HG02571 (cell line): ENCODE measurements around the gene PRKCA.
"Not testable (repeated sequence)": the region's sequence is repeated elsewhere in the genome, so short reads cannot be mapped to it uniquely, and the experiment has no call there.

ENCODE experiments used
- ATAC-seq: cut with Tn5 transposase; IDR thresholded peaks from one replicate; pipeline ENCODE4 v1.9.1; 2021; ENCODE audit warnings: mild to moderate bottlenecking, moderate library complexity; ENCODE audit not compliant: unreplicated experiment

PRKCA gene

DNA sequence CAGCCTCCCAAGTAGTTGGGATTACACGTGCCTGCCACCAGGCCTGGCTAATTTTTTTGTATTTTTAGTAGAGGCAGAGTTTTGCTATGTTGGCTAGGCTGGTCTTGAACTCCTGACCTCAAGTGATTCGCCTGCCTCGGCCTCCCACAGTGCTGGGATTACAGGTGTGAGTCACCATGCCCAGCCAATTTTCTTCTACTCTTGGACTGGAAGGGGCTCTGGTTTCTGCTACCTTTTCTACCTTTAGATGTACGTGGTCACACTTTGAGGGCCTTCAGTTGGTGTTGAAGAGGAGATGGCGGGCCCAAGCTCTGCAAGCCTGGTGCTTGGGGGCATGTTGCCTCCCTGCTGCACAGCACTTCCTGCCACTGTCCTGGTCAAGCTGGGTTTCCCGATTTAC is 173.6 kb downstream of the PRKCA start:
- ATAC-seq: no peak

DNA sequence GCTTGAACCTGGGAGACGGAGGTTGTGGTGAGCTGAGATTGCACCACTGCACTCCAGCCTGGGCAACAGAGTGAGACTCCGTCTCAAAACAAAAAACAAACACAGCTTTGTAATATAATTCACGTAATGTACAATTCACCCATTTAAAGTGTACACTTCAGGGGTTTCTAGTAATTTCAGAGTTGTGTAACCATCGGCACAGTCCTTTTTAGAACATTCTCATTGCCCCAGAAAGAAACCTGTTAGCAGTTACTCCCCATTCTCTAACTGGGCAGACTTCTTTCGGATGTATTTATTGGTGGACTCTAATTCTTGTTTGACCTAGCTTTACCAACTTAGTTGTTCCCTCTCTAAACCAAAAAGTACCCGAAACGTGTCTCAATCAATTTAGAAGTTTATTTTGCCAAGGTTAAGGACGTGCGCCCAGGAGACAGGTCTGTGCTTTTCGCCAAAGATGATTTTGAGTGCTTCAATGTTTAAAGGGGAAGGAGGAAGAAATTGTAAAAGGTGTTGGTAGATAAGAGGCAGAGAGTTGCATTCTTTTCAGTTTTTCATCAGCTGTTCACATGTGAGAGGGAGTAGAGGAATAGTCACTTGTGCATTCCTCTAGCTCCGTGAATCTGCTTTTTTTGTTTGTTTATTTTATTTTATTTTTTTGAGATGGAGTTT is 175.3 kb downstream of the PRKCA start:
- ATAC-seq: no peak

DNA sequence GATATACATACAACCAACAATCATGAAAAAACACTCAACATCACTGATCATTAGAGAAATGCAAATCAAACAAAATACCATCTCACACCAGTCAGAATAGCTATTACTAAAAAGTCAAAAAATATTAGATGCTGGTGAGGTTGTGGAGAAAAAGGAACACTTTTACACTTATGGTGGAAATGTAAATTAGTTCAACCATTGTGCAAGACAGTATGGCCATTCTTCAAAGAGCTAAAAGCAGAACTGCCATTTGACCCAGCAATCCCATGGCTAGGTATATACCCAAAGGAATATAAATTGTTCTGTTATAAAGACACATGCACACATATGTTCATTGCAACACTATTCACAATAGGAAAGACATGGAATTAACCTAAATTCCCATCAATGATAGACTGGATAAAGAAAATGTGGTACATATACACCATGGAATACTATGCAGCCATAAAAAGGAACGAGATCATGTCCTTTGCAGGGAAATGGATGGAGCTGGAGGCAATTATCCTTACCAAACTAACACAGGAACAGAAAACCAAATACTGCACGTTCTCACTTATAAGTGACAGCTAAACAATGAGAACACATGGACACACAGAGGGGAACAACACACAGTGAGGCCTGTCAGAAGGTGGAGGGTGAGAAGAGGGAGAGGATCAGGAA is 176.9 kb downstream of the PRKCA start:
- ATAC-seq: not testable (repeated sequence)

DNA sequence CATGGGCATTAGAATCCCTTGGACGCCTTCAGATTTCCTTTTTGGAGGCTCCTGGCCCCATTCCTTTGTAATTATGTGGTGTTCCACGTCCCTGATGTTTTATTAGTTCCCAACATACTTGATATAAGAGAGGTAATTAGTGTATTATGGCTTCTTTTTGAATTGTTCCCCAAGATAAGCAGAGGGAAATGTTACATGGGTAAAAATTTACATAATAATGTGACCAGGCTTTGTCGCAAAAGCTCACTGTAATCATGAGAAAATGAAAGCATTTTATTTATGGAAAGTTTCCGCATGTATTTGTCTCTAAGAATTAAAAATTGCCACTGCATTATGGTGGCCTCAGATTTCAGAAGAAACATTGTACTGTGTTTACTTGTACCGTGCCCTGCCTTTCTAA is 177.8 kb downstream of the PRKCA start:
- ATAC-seq: no peak

DNA sequence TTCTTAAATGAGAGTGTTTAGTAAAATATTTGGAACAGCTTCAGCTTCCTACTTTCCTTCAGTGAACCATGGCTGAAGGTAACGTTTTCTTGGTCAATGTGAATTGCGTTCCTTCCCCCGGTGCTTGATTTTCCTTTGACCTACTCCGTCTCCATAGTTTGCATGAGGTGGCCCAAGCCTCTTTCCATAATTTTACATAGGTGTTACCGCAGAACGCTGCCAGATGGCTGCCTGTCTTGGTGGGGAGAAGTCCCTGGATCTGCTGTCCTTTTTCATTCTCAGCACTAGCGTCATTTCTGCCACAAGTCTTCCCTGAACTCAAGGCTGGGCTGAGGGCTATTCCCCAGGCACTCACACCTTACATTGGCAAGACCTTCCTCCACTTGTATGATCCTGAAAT is 178.4 kb downstream of the PRKCA start:
- ATAC-seq: no peak

DNA sequence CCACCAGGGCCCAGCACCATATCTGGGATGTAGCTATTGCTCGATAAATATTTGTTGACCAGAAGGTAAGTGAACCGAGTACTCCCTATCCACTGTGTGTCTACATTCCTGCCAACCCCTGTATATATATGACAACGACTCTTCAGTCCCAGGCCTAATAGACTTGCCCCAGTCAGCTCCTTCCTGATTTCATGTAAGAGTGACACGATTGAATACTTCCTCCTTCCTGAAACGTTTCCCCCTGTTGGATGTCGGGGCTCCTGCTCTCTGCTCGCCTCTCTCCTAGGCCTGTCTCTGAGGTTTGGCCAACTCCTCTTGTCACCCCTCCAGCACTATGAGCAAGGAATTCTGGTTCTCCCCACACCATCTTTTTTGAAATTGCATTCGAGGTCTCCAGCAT is 178.9 kb downstream of the PRKCA start:
- no peak for ATAC-seq

DNA sequence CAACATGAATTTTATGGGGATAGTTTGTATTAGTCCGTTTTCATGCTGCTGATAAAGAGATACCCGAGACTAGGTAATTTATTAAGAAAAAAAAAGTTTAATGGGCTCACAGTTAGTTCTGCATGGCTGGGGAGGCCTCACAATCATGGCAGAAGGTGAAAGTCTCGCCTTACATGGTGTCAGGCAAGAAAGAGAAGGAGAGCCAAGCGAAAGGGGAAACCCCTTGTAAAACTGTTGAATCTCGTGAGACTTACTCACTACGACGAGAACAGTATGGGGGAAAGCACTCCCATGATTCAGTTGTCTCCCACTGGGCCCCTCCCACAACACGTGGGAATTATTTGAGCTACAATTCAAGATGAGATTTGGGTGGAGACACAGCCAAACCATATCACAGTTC is 181.5 kb downstream of the PRKCA start:
- no peak for ATAC-seq

DNA sequence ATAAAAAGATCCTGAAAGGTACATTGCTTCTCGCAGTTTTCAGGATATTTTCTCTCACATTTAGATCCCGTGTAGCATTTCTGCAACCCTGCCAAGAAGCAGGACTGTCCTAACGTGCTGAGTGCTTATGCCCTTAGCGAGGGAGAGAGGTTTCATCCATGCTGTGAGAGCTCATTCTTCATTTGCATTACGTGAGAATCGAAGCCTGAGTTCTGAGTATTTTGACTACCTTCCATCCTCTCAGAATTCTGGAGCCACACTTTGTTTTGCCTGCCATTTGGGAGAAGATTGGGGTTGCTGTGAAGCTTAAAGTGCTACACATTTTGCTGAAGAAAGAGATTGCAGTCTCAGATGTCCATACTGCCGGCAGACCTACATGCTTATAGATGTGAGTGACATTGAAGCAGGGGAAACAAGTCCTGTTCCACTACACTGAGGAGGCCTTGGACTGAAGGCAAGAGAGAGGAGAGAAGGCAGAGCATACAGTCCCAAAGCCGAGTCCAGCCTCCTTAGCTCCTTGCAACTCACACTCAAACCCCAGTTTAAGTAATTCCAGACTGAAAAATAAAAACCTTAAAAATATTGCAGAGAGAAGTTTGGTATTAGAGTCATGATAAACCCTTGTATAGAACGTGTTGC is 183.0 kb downstream of the PRKCA start:
- ATAC-seq: no peak

DNA sequence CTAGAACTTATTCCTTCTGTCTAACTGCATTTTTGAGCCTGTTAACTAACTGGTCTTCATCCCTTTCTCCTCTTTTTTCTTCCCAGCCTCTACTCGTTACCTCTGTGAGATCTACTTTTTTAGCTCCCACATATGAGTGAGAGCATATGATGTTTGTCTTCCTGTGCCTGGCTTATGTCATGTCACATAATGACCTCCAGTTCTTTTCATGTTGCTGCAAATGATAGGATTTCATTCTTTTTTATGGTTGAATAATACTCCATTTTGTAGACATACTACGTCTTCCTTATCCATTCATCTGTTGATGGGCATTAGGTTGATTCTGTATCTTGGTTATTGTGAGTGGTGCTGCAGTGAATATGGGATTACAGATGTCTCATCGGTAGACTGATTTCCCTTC is 184.7 kb downstream of the PRKCA start:
- no peak for ATAC-seq

DNA sequence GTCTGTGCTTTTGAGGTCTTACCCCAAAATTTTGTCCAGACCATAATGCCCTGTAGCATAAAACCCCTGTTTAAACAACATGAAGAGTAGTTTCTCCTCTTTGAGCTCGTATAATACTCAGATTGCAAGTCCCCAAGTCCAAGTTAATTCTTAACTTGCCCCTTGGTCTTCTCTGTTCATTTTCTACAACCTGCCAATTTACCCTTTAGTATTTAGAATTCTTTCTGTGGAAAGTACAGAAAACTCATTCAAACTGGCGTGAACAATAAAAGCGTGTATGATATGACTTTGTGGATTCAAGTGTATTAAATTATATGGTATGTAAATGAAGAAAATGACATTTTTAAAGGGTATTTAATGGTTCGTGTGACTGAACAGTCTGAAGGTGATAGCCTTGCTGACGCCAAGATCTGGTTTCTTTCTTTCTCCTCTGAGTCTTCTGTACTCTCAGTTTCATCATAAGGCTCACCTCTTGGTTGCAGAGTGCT is 185.6 kb downstream of the PRKCA start:
- no peak for ATAC-seq

DNA sequence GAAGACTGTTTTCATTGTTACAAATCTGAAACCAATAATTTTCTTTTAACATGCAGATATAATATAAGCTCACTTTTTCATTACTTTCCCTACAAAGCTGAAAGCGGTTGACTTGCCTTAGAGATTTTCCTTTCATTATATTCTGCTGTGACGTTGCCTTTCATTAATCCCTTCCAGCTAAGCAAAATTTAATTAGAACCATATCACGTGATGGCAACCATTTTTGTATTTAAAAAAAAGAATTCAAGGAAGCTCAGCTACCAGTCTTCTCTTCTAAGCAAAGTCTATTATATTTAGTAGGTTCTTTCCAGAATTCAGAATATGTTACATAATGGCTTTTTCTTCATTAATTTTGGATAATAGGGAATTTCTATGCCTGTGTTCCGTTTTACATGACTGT is 186.5 kb downstream of the PRKCA start:
- no peak for ATAC-seq

DNA sequence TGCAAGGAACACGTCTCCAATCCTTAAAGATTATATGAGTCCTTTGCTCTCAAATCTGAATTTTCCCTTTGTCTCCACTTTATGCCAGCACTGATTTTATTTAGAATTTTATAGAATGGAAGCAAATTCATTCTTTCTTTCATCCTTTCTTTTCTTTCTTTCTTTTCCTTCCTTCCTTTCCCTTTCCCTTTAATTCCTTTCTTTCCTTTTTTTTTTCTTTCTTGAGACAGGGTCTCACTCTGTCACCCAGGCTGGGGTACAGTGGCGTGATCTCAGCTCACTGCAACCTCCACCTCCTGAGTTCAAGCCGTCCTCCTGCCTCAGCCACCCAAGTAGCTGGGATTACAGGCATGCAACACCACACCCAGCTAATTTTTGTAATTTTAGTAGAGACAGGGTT is 187.2 kb downstream of the PRKCA start:
- not testable (repeated sequence) for ATAC-seq

DNA sequence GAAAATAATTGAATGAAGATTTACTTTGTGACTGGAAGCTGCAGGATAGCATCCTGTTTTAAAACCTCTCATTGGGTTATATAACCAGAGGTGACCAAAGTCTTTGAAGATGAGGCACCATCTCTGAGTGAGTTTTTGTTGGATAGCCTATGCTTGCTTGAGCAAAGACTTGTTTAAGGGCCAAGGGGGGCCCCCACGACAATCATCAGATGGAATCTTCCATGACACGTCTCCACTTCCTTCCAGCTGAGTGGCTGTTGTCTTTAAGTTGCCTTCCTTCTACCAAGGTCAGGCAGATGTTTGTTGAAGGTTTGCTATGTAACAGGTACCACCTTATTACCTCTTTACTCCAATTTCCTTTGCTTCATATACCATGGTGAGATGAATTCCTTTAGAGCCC is 188.8 kb downstream of the PRKCA start:
- no peak for ATAC-seq

DNA sequence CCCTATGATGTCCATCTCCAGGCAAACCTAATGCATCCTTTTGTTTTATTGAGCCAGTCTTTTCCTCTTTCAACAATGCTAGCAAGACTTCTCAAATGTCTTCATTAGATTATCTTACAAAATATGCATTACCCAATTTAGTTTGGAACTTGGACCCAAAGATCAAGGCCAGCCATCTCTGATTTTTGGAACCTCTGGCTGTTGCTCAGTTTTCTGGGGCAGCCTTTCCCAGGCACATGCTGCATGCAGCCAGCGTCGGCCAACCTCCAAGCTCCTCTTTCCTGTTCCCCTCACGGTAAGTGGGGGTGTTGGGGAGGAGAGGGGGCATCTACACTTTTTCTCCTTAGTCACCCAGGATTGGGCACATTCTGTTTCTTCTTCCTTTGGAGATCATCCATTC is 189.3 kb downstream of the PRKCA start:
- ATAC-seq: no peak

DNA sequence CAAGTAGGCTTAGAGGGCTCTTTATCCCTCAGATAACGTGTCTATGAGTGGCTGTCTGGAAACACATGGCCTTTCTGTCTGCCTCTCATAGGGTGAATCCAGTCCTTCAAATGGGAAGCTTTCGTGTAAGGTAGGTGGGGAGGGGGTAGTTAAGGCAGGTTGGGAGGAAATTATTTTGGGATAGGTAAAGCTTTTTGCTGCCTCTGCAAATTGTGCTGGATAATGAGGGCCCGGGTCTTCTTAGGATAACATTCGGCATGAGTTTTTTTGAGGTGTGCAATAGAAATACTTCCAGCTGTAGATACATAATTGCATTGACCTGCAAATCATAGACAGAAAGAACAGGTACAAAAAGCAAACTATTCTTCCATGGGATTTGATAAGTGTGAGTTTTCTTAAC is 189.7 kb downstream of the PRKCA start:
- no peak for ATAC-seq

DNA sequence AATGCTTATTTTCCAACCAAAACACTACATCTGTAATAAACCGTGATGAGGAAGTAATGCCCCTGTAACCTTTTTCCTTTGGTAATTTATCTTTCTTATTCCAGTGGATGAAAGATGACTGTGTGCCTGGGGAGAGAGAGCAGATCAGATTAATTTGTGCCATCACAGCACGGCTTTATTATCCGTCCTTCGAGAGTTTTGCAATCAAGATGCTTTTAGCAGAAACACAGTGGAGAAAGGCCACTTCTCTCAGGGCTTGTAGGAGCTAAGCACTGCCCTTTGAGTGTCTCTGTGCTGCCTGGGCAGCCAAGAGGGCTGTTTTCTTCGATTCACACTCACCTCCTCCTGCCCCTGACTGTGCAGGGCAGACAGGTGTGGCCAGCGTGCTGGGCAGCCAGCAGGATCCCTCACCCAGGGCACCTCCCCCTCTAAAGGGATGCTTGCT is 190.2 kb downstream of the PRKCA start:
- no peak for ATAC-seq

DNA sequence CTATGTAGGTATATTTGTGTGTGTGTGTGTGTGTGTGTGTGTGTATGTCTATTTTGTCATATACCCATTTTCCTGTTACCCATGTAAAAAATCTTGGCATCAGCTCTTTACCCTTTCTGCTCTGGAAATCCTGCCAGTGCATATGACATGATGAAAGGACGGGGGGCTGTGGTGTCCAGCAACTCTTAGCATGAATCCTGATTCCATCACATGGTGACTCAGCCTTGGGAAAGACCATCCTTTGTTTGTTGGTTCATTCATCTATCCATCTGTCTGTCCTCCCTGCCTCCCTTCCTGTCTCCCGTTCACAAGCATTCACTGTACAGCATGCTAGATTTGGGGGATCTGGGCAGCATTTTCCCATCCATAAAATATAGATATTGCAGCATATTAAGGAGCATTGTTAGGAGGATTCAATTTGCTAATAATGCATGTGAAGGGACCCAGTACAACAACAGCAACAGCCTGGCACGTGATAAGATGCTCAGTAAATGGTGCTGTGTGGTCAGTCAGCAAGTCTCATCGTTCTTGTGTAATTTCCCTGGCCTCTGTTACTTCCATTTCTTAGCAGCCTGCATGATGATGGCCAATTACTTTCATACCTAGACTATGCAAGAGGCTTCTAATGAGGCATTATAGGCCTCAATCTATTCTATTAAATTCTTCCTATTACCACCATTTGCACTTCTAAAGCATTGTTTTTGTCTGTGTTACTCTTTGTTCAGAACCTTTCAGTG is 191.0 kb downstream of the PRKCA start:
- ATAC-seq: no peak

DNA sequence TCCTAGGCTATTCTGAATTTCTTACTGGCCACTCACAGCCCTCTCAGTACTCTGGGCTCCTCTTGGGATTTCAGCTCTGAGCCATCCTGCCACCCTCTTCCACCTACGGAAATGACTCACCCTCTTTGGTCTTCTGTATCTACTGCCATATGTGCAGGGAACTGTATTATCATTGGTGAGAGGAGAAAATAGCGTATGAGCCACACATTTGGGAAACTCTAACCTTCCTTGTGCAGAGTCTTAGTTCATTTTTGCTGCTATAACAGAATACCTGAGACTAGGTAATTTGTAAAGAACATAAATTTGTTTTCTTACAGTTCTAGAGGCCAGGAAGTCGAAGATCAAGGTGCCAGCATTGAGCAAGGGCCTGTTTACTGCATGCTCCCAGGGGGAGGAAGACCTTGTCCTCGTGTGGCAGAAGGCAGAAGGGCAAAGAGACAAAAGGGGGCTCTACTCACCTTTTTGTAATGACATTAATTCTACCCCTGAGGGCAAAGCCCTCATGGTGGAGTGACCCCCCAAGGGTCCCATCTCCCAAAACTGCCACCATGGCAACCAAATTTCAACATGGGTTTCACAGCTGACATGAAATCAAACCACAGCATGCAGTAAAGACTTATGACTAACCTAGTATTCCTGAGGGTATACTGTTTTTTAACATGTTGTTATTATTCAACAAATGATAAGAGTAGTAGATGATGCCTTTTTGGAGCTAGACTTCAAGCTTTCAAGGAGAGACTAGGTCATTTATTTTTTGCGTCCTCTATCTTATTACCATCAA is 191.8 kb downstream of the PRKCA start:
- no peak for ATAC-seq

DNA sequence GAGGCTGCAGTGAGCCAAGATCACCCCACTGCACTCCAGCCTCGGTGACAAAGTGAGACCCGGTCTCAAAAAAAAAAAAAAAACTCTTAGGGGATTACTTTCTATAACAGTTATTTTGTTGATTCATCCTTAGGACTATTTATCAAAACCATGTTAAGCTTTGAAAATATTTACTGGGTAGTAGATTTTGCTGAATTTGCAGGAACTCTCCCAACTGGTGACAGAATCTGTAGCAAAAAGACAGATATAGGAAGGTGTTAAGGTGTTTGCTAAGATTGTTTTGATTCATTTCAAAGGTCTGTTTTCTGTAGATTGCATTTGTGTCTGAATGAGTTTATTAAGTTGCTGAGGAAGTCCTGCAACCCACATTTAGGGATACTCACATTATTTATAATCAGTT is 192.6 kb downstream of the PRKCA start:
- ATAC-seq: no peak

DNA sequence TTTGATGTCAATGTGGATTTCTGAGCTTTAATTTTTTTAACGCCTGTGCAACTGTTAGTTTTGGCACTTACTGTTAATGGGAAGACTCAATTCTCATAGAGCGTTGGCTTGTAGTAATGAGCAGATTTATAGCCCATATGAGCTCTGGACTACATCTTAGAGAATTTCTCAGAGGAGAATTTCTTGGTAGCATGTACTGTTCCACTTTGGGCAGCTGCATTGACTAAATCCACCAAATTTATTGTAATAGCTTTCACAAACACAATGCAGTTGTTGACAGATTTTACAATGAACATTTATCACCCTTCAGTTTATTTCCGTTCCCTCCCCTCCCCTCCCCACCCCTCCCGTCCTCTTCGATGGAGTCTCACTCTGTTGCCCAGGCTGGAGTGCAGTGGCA is 193.9 kb downstream of the PRKCA start:
- no peak for ATAC-seq

DNA sequence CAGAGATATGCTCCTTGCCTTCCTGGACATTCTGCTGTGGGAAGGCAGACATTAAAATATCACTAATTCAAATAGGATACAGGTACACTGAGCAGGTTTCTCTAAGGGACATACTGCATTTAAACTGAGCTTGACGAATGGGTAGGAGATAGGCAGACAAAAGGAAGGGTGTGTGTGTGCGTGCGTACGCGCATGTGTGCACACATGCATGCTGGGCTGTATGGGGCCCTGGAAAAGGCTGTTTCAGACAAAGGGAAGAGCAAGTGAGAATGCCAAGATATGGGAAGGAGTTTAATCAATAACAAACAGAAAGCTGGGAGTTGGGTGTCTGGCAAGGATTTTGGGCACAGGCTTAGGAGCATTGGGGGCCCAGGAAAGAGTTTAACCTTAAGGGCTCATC is 196.2 kb downstream of the PRKCA start:
- no peak for ATAC-seq
